Retinal pigment epithelial cell (primary cell): ENCODE data around the gene PTTG1IP2.
A peak's percentile ranks its signal among the peaks of the same experiment; 100 is the strongest.

Experiments
- DNase-seq: peaks from one replicate; pipeline ENCODE4 v3.0.0-alpha.2; 2010; ENCODE audit warnings: low read depth
- H3K4me3 ChIP-seq: 2 replicates; pipeline ENCODE4 v1.5.1; 2011; ENCODE audit warnings: mild to moderate bottlenecking, low read length, control low read depth, moderate library complexity
- CTCF ChIP-seq: conservative IDR thresholded peaks from 2 replicates; pipeline ENCODE4 v1.5.1; 2011; ENCODE audit warnings: low read depth, low read length, control low read depth, inconsistent platforms

Gene PTTG1IP2

DNA sequence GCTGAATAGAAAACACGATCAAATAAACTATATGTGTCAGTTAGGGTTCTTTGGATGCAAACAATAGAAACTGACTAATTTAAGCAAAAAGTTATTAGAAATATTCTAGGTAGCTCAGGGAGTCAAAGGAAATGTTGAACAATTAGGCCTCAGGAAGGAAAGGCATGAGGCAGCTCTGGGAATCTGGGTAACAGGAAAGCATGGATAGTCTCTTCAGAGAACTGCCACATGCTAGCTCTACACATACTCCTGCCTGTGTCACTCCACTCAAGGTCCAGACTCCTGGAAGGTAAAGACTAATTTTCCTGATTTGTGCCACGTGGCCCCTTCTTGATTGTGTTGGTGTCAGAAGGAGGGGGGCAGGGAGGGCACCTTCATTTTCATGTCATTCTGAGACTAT is 23.8 kb upstream of the PTTG1IP2 start:
- DNase-seq: no peak
- no peak for TF ChIP-seq CTCF
- no peak overlapping the region for H3K4me3 ChIP-seq

- H3K4me3 ChIP-seq: no peak overlapping the region
- no peak for DNase-seq
- TF ChIP-seq CTCF: no peak
Observed at GRCh38 chr7:90446137-90446899, 23.1 kb upstream of the PTTG1IP2 start.

- no peak for DNase-seq
- no peak for TF ChIP-seq CTCF
Observed at GRCh38 chr7:90453259-90453891, 16.1 kb upstream of the PTTG1IP2 start.

GRCh38 chr7:90453931-90454330 is 15.5 kb upstream of the PTTG1IP2 start:
- no peak for TF ChIP-seq CTCF
- no peak overlapping the region for H3K4me3 ChIP-seq
- DNase-seq: no peak

More at GRCh38 chr7:90453259-90453891, 16.1 kb upstream of the PTTG1IP2 start:
- no peak overlapping the region for H3K4me3 ChIP-seq

GRCh38 chr7:90455163-90456030 is 14.0 kb upstream of the PTTG1IP2 start:
- DNase-seq: no peak
- TF ChIP-seq CTCF: peak; percentile 74
- no peak overlapping the region for H3K4me3 ChIP-seq

- no peak for TF ChIP-seq CTCF
- DNase-seq: no peak
- H3K4me3 ChIP-seq: no peak overlapping the region
Observed at GRCh38 chr7:90458104-90458503, 11.3 kb upstream of the PTTG1IP2 start.
